ENCODE results near the gene IL5. TPM values are rescaled to one million over a fixed set of nuclear protein-coding genes. Genes with fewer than 3 reads are reported as not detected.
"Not testable (repeated sequence)": the region's sequence is repeated elsewhere in the genome, so short reads cannot be mapped to it uniquely, and the experiment has no call there.

Gene IL5
- total RNA-seq: 1 to 10 TPM in 1 of 8 experiments, under 1 TPM in 1, not detected in 6; 0.33 to 2.7 TPM

DNA sequence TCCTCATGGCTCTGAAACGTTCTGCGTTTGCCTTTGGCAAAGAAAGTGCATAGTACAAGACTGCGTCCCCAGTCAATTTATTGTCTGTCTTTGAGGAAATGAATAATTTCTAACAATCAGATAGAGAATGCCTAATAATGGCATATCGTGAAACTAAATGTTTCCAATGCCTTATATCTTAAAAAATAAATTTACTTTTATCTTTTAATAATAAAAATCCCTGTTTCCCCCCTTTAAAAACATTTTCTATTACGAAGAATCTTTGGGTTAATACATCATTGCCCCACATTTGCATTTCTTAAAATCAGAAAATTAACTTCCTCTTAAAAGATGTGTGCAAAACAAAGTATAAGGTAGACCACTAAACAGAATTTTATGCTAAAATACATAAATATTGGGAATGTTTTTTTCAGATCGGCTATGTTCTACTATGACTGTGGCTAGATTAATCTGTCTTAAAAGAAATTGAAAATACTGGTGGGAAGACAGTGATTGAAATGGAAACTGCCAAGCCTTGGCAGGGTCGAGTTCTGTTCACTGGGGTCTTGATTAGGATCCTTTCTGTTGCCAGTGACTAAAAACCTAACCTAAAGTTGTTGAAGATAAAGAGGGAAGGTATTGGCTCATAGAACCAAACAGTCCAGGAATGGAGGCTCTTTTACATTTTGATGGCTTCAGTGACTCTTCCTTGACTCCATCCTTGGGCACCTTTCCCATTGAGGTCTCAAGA is at the start of gene IL5:
TSS of gene IL5 (minus strand) at position 51 of the 730 bp plus-strand sequence. CDS start at position 7, 44 bp downstream.
- 48 to 87% (median 76%) methylated on average over 3 to 7 of the region's 7 CpGs for WGBS, 10 experiments
- no peak within 1 kb of the TSS for H3K27ac ChIP-seq
- in situ Hi-C loops (cut with MboI; ENCODE audit: low pct_unique_long_range_greater_than_20kb in 2 of 9, low sequenced_read_pairs in 9 of 9, unreplicated experiment in 9 of 9): no loop called here
- no peaks in the 10 kb centered on the region for H3K4me1 ChIP-seq (replicated peaks in 1 of 2)
- H3K4me3 ChIP-seq: no peak within 1 kb of the TSS
- ATAC-seq (replicated peaks in 6 of 8): no peak

DNA sequence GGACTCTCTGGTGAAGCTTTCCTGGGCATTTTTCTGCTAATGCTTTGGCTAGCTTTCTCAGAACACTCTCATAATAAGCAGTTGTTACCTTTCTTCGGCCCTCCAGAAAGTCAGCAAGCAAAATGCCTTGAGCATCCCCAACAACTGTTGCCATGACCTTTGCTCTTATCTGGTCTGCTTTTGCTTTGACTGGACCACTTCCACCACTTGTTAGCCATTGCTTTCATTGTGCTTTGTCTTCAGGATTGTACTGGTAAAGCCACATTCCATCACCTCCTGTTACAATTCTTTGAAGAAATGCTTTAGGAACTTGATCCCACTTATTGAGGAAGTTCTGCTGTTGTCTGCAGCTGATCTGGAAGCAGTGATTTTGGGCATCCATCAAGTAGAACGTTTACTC is 49.2 kb upstream of the IL5 start:
- 0 to 100% (median 66%) methylated on average over 1 to 2 of the region's 2 CpGs; no CpG with 5 or more reads in 2 of the 10 experiments for WGBS, 10 experiments
- Histone ChIP-seq H3K4me3 (no peak overlapping the region), H3K27ac (no peak overlapping the region), H3K4me1 (replicated peaks in 1 of 2) (no peaks in the 10 kb centered on the region)
- in situ Hi-C loops (cut with MboI; ENCODE audit: low pct_unique_long_range_greater_than_20kb in 2 of 9, low sequenced_read_pairs in 9 of 9, unreplicated experiment in 9 of 9): no loop called here
- ATAC-seq (replicated peaks in 6 of 8): no peak

DNA sequence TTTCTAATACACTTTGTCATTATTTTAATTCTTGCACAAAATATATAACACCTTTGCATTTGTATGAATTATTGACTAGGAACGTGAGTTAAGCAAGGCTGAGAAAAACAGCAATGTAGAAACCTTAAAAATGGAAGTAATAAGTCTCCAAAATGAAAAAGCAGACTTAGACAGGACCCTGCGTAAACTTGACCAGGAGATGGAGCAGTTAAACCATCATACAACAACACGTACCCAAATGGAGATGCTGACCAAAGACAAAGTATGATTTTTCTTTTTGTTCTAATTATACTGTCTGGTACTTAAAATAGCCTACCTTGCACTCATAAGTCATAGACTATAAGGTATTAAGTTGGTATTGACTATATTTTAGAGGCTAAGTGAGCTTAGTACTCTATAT is 47.8 kb upstream of the IL5 start:
- WGBS, 10 experiments: 60 to 100% (median 92%) methylated on average over 1 to 3 of the region's 3 CpGs
- no peak overlapping the region for H3K4me3 ChIP-seq
- no peak overlapping the region for H3K27ac ChIP-seq
- no peak for ATAC-seq (replicated peaks in 6 of 8)
- no peaks in the 10 kb centered on the region for H3K4me1 ChIP-seq (replicated peaks in 1 of 2)
- in situ Hi-C loops (cut with MboI; ENCODE audit: low pct_unique_long_range_greater_than_20kb in 2 of 9, low sequenced_read_pairs in 9 of 9, unreplicated experiment in 9 of 9): no loop called here

DNA sequence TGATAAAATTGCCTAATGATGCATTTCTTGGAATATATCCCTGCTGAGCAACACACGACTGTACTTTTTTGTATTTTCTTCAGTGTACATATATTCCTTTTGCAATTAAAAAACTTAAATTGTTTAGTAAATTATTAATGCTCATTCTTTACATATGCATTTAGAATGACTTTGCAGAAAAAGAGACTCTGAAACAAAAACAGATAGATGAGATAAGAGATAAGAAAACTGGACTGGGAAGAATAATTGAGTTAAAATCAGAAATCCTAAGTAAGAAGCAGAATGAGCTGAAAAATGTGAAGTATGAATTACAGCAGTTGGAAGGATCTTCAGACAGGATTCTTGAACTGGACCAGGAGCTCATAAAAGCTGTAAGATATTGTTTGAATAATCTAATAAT is 46.1 kb upstream of the IL5 start:
- in situ Hi-C loops (cut with MboI; ENCODE audit: low pct_unique_long_range_greater_than_20kb in 2 of 9, low sequenced_read_pairs in 9 of 9, unreplicated experiment in 9 of 9): no loop called here
- H3K27ac ChIP-seq: no peak overlapping the region
- H3K4me3 ChIP-seq: no peak overlapping the region
- H3K4me1 ChIP-seq (replicated peaks in 1 of 2): no peaks in the 10 kb centered on the region
- 73 to 100% (median 93%) methylated on average over 1 of the region's 1 CpG; no CpG with 5 or more reads in 5 of the 10 experiments for WGBS, 10 experiments
- ATAC-seq (replicated peaks in 6 of 8): no peak

DNA sequence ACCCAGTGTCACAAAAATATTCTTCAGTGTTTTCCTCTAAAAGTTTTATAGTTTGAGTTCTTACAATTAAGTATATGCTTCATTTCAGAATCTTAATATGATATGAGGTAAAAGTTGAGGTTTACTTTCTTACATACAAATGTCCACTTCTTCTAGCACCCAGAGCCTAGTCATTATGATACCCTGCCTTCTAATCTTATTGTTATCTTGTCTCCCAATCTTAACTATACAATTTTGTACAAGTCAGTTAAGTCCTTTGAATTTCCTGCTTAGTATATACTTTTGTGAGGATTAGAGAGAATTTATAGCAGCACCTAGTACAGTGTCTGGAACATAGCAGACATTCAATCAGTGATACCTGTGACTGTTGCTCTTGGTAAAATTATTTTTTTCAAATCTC is 42.7 kb upstream of the IL5 start:
- H3K27ac ChIP-seq: no peak overlapping the region
- H3K4me3 ChIP-seq: no peak overlapping the region
- no peaks in the 10 kb centered on the region for H3K4me1 ChIP-seq (replicated peaks in 1 of 2)
- no peak for ATAC-seq (replicated peaks in 6 of 8)
- in situ Hi-C loops (cut with MboI; ENCODE audit: low pct_unique_long_range_greater_than_20kb in 2 of 9, low sequenced_read_pairs in 9 of 9, unreplicated experiment in 9 of 9): no loop called here

DNA sequence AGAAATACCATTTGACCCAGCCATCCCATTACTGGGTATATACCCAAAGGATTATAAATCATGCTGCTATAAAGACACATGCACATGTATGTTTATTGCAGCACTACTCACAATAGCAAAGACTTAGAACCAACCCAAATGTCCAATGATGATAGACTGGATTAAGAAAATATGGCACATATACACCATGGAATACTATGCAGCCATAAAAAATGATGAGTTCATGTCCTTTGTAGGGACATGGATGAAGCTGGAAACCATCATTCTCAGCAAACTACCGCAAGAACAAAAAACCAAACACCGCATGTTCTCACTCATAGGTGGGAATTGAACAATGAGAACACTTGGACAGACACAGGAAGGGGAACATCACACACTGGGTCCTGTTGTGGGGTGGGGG is 41.2 kb upstream of the IL5 start:
- H3K27ac ChIP-seq; H3K4me1 ChIP-seq (replicated peaks in 1 of 2); in situ Hi-C loops (cut with MboI; ENCODE audit: low pct_unique_long_range_greater_than_20kb in 2 of 9, low sequenced_read_pairs in 9 of 9, unreplicated experiment in 9 of 9); H3K4me3 ChIP-seq; ATAC-seq (replicated peaks in 6 of 8): not testable (repeated sequence)
- WGBS, 10 experiments: no CpG with 5 or more reads among the region's 2 CpGs

DNA sequence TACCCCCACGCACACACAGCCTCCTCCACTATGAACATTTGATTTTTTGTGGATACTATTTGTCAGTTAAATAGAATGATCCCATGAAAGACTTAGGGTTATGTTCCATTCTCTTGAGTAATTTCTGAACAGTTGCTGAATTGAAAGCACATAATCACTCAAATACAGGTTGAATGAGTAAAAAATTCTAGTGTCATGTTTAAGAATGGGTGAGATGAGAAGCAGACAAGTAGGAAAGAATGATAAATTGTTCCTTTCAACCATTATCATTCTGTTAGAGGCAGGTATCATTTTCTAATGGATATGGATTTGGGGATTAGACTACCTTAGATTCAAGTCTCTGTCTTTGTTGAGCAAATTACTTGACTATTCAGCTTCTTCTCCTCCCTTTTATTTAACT is 32.8 kb upstream of the IL5 start:
- ATAC-seq (replicated peaks in 6 of 8): no peak
- in situ Hi-C loops (cut with MboI; ENCODE audit: low pct_unique_long_range_greater_than_20kb in 2 of 9, low sequenced_read_pairs in 9 of 9, unreplicated experiment in 9 of 9): no loop called here
- H3K4me1 ChIP-seq (replicated peaks in 1 of 2): no peaks in the 10 kb centered on the region
- 83 to 100% (median 100%) methylated on average over 1 of the region's 1 CpG; no CpG with 5 or more reads in 2 of the 10 experiments for WGBS, 10 experiments
- no peak overlapping the region for H3K4me3 ChIP-seq
- H3K27ac ChIP-seq: no peak overlapping the region

DNA sequence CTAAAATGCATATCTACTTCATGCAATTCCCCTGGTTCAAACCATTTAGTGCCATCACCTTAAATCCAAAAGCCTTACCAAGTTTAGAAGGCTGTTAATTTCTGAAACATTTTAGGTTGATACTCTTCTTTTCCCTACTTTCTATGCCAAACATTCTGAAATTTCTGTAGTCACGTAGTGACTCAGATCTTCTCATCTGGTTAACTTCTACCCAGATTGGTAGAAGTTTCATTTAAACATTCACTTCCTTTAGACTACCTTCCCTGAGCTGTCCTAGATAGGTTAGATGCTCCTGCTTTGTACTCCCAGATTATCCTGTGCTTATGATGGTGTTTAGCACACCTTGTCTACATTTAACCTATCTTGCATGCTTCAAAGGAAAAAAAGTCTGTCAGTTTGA is 23.3 kb upstream of the IL5 start:
- Histone ChIP-seq H3K27ac (no peak overlapping the region), H3K4me3 (no peak overlapping the region), H3K4me1 (replicated peaks in 1 of 2) (no peaks in the 10 kb centered on the region)
- WGBS, 10 experiments: 75 to 100% (median 100%) methylated on average over 1 of the region's 1 CpG; no CpG with 5 or more reads in 2 of the 10 experiments
- no peak for ATAC-seq (replicated peaks in 6 of 8)
- in situ Hi-C loops (cut with MboI; ENCODE audit: low pct_unique_long_range_greater_than_20kb in 2 of 9, low sequenced_read_pairs in 9 of 9, unreplicated experiment in 9 of 9): no loop called here

DNA sequence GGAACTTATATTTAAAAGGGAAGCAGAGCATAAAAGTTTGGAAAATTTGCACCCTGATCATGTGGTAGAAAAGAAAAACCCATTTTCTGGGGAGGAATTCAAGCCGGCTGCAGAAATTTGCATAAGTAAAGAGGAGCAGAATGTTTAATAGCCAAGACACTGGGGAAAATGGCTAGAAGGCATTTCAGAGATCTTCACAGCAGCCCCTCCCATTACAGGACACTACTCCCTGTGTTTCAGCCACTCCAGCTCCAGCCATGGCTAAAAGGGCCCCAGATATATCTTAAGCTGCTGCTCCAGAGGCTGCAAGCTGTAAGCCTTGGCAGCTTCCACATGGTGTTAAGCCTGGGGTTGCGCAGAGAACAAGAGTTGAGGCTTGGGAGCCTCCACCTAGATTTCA is 21.2 kb upstream of the IL5 start:
- H3K4me3 ChIP-seq; H3K4me1 ChIP-seq (replicated peaks in 1 of 2); H3K27ac ChIP-seq; in situ Hi-C loops (cut with MboI; ENCODE audit: low pct_unique_long_range_greater_than_20kb in 2 of 9, low sequenced_read_pairs in 9 of 9, unreplicated experiment in 9 of 9): not testable (repeated sequence)
- 0 to 100% (median 94%) methylated on average over 1 to 2 of the region's 2 CpGs; no CpG with 5 or more reads in 3 of the 10 experiments for WGBS, 10 experiments
- peak in 3 of 8 experiments; percentile 81 to 90 (median 81) for ATAC-seq (replicated peaks in 6 of 8)

DNA sequence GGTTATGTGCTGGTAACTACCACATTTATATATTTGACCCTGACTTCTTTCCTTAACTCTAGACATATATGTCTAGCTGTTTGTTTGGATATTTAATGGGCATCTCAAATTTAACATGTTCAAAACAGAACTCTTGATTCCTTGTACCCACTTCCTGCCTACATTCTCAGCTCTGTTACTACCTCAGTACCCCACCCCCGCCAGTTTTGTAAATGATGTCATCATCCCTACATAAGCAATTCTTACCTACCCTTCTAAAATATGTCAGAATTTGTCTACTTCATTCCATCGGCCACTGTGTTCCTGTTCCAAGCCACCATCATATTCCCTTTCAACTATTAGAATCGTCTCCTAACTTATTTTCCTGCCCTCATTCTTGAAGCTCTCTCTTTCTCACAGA is 18.3 kb upstream of the IL5 start:
- no peak overlapping the region for H3K27ac ChIP-seq
- H3K4me3 ChIP-seq: no peak overlapping the region
- in situ Hi-C loops (cut with MboI; ENCODE audit: low pct_unique_long_range_greater_than_20kb in 2 of 9, low sequenced_read_pairs in 9 of 9, unreplicated experiment in 9 of 9): no loop called here
- 49 to 100% (median 92%) methylated on average over 1 to 3 of the region's 3 CpGs; no CpG with 5 or more reads in 1 of the 10 experiments for WGBS, 10 experiments
- H3K4me1 ChIP-seq (replicated peaks in 1 of 2): peaks cover 0 to 7% of the 10 kb centered on the region in 2 donors
- ATAC-seq (replicated peaks in 6 of 8): no peak

DNA sequence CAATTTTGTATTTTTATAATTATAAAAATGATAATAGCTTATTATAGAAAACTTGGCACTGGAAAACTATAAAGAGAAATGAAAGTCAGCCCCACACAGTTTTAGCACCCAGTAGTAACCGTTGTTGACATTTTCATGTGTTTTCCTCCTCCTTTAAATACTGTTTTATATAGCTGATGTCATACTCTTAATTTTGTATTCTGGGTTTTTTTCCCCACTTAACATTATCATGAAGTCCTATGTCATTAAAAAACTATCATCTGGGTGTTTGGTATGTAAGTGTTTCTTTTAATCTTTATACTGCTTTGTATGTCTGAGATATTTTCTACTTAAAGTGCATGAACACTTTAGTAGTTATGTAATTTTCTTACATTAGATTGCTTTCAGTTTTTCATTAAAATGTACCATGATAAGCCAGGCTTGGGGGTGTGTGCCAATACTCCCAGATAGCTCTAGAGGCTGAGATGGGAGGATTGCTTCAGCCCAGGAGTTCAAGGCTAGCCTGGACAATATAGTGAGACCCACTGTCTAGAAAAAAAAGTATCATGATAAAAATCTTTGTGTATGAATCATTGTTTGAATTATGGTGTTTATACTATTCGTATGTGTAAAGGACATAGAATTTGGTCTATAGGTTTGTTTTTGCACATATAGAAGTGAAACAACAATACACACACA is 16.2 kb upstream of the IL5 start:
- WGBS, 10 experiments: 83 to 100% (median 92%) methylated on average over 1 to 2 of the region's 2 CpGs; no CpG with 5 or more reads in 1 of the 10 experiments
- ATAC-seq (replicated peaks in 6 of 8): no peak
- in situ Hi-C loops (cut with MboI; ENCODE audit: low pct_unique_long_range_greater_than_20kb in 2 of 9, low sequenced_read_pairs in 9 of 9, unreplicated experiment in 9 of 9): no loop called here
- Histone ChIP-seq H3K27ac (no peak overlapping the region), H3K4me1 (replicated peaks in 1 of 2) (peaks cover 0 to 10% of the 10 kb centered on the region in 2 donors), H3K4me3 (no peak overlapping the region)

DNA sequence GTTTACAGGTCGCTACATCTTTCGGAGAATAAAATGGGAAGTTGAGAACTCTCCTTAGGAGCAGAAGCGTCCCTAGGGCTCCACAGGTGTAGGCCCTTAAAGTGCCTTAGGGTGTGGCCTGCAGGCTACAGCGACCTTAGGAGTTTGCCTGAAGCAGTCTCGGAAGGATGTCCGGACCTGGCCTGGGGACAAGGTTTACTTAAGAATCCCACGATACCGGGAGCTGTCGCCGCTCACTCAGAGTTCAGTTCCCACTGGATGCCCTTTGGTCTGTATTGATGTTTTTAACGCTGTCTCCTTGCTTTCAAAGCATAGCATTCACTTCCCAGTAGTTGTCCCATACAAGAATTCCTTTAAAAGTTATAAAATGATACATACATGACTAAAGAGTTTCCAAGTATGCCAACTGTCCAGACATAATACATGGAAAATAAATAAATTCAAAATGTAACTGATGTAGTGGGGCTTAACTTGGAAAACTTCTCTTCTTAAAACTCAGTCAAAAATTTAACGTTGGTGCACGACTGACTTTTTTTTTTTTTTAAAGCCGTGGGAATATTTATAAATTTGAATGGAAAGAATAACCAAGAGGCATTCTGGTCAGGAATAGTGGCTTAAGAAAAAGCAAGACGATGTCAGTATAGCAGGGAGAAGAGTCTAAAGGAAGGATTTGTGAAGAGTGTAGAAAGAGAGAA is 14.3 kb upstream of the IL5 start:
- Histone ChIP-seq H3K4me3 (peak overlapping the region; percentile 44 to 52 (median 47)), H3K27ac (peak overlapping the region; percentile 46 to 80), H3K4me1 (replicated peaks in 1 of 2) (peaks cover 0 to 10% of the 10 kb centered on the region in 2 donors)
- in situ Hi-C loops (cut with MboI; ENCODE audit: low pct_unique_long_range_greater_than_20kb in 2 of 9, low sequenced_read_pairs in 9 of 9, unreplicated experiment in 9 of 9): no loop called here
- peak in 5 of 8 experiments; percentile 1 to 31 (median 4) for ATAC-seq (replicated peaks in 6 of 8)
- 3 to 49% (median 15%) methylated on average over 3 to 13 of the region's 15 CpGs for WGBS, 10 experiments

DNA sequence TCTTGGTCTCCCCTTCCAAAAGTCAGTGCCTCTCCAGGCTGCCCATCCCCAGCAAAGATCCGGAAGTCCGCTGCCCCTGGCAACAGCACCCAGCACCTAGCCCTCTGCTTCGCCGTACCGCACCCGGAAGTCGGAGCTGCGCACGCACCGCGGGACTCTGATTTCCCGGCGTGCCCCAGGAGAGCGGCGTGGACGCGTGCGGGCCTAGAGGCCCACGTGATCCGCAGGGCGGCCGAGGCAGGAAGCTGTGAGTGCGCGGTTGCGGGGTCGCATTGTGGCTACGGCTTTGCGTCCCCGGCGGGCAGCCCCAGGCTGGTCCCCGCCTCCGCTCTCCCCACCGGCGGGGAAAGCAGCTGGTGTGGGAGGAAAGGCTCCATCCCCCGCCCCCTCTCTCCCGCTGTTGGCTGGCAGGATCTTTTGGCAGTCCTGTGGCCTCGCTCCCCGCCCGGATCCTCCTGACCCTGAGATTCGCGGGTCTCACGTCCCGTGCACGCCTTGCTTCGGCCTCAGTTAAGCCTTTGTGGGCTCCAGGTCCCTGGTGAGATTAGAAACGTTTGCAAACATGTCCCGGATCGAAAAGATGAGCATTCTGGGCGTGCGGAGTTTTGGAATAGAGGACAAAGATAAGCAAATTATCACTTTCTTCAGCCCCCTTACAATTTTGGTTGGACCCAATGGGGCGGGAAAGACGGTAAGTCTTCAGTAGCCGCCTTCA is 13.6 kb upstream of the IL5 start, which contains the start of gene RAD50:
TSS of gene RAD50 (plus strand) at position 215 of the 715 bp plus-strand sequence. CDS start at position 563, 348 bp downstream.
- H3K27ac ChIP-seq: peak within 1 kb of the TSS; percentile 46 to 80
- WGBS, 10 experiments: 0 to 33% (median 0%) methylated on average over 1 to 9 of the region's 53 CpGs; no CpG with 5 or more reads in 3 of the 10 experiments
- in situ Hi-C loops (cut with MboI; ENCODE audit: low pct_unique_long_range_greater_than_20kb in 2 of 9, low sequenced_read_pairs in 9 of 9, unreplicated experiment in 9 of 9): no loop called here
- peak; percentile 96 to 98 (median 97) for ATAC-seq (replicated peaks in 6 of 8)
- peaks cover 0 to 10% of the 10 kb centered on the region in 2 donors for H3K4me1 ChIP-seq (replicated peaks in 1 of 2)
- peak within 1 kb of the TSS; percentile 44 to 52 (median 47) for H3K4me3 ChIP-seq
